HG03196 (cell line): ENCODE measurements around the gene ING5.
"Not testable (repeated sequence)": the region's sequence is repeated elsewhere in the genome, so short reads cannot be mapped to it uniquely, and the experiment has no call there.

Experiments used
- ATAC-seq: cut with Tn5 transposase; IDR thresholded peaks from one replicate; pipeline ENCODE4 v1.9.1; 2021; ENCODE audit not compliant: unreplicated experiment

ING5 gene

DNA sequence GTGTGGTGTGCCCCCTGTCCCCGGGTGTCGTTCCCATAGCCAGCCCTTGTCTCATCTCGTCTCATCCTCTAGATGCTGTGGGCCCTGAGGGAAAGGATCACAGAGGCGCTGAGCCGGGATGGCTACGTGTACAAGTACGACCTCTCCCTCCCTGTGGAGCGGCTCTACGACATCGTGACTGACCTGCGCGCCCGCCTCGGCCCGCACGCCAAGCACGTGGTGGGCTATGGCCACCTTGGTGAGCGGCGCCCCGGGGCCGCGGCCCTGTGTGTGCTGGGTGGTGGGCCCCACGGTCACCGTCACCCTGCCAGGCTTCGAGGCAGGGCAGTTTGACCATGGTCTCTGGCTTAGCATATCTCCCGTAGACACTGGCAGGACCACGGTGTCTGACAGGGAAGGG is 53.9 kb downstream of the ING5 start:
- ATAC-seq: no peak

DNA sequence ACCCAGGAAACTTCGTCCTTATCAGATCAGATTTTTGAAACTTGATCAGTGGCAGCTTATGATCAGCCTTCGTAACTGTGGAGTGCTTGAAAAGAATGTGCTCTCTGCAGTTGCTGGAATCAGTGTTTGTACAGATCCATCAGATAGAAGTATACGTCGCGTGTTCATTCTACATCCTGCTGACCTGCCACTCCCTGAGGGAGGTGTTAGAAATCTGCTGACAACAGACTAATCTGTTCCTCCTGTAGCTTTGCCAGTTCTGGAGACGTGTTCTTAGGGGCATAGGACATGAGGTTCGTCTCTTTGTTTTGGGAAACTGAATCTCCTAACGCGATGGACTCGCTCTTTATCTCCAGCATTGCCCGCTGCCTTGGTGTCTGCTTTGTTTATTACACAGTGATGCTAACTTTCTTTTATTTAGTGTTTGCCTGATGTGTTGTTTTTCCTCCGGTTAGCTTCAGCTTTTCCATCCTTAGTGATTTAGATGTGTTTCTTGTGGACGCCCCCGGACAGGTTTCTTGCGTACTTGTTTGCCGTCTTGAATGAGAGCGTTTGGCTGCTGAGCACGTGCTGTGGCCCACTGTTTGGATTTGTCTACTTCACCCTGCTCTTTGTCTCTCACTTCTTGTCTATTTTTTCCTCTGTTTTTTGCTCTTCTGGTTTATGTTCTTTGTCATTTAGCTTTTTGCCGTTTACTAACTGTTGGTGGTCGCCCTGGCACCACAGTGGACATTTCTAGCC is 57.4 kb downstream of the ING5 start:
- ATAC-seq: no peak

DNA sequence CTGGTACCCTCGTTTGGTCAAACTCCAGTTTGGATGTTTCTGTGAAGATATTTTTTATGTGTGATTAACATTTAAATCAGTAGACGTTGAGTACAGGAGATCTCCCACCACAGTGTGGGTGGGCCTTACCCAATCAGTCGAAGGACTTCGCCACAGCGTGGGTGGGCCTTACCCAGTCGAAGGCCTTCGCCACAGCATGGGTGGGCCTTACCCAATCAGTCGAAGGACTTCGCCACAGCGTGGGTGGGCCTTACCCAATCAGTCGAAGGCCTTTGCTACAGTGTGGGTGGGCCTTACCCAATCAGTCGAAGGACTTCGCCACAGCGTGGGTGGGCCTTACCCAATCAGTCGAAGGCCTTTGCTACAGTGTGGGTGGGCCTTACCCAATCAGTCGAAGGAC is 58.1 kb downstream of the ING5 start:
- ATAC-seq: not testable (repeated sequence)

DNA sequence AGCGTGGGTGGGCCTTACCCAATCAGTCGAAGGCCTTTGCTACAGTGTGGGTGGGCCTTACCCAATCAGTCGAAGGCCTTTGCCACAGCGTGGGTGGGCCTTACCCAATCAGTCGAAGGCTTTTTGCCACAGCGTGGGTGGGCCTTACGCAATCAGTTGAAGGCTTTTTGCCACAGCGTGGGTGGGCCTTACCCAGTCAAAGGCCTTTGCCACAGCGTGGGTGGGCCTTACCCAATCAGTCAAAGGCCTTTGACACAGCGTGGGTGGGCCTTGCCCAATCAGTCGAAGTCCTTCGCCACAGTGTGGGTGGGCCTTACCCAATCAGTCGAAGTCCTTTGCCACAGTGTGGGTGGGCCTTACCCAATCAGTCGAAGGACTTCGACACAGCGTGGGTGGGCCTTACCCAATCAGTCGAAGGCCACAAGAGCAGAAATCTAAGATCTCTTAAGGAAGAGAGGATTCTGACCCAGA is 58.5 kb downstream of the ING5 start:
- ATAC-seq: no peak

DNA sequence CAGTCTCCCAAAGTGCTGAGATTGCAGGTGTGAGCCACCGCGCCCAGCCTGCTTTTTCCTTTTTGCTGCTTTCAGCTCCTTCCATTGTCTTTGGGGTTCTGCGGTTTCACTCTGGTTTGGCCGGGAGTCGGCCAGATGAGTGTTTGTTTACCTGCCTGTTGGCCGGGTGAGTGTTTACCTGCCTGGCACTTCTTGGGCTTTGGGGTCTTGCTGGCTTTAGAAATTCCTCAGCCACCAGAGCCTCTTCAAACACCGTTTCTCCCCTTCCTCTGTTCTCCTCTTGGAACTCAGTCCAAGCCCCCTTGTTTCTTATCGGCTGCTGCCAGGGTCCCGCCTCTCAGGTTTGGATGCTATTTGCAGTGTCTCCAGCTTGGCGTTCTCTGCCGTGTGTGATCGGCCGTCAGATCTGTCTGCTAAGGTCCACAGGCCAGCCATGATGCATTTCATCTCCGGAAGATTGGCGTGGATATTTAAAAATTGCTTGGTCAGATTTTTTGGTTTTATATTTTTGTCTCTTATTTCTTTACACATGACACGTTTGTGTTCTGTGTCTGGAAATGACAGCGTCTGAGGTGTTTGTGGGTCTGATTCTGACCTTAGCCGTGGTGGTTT is 60.6 kb downstream of the ING5 start:
- no peak for ATAC-seq

DNA sequence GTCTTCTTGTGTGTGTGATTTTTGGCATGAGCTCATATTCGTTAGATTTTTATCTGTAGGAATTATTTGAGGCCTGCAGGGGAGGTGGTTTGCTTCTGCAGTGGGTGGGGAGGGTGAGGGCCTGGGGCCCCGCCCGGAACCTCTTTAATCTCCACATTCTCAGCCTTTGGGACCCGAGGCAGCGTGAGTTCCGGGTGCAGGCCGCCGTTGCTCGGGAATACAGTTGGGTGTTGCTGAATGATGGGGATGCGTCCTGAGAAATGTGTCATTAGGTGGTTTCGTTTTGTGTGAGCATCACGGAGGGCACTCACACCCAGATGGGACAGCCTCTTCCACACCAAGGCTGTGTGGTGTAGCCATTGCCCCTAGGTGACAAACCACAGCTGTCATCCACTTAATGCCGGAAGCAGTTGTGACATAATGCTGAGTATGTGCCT is 61.1 kb downstream of the ING5 start:
- no peak for ATAC-seq

DNA sequence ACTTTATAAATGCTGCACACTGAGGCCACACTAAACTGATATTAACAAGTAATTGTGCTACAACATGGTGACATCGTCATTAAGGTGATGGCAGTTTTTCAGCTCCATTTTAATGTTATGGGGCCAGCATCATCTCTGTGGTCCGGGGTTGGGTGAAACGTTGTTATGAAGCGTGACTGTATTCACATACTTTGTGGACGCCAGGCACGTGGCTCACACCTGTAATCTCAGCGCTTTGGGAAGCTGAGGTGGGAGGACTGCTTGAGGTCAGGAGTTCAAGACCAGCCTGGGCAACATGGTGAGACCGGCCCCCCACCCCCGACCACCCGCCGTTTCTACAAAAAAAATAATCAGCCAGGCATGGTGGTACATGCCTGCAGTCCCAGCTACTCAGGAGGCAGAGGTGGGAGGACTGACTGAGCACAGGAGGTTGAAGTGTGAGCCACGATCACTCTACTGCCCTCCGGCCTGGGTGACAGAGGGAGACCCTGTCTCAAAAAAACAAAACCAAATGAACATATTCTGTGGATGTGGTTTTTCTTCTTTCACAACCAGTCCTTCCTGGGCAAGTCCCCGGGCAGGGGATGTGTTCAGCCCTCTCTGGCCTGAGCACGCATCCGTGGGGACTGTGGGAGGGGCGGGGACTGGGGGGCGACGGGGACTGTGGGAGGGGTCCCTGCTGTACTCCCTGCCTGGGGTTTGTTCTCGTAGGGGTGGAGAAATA is 61.9 kb downstream of the ING5 start:
- no peak for ATAC-seq

DNA sequence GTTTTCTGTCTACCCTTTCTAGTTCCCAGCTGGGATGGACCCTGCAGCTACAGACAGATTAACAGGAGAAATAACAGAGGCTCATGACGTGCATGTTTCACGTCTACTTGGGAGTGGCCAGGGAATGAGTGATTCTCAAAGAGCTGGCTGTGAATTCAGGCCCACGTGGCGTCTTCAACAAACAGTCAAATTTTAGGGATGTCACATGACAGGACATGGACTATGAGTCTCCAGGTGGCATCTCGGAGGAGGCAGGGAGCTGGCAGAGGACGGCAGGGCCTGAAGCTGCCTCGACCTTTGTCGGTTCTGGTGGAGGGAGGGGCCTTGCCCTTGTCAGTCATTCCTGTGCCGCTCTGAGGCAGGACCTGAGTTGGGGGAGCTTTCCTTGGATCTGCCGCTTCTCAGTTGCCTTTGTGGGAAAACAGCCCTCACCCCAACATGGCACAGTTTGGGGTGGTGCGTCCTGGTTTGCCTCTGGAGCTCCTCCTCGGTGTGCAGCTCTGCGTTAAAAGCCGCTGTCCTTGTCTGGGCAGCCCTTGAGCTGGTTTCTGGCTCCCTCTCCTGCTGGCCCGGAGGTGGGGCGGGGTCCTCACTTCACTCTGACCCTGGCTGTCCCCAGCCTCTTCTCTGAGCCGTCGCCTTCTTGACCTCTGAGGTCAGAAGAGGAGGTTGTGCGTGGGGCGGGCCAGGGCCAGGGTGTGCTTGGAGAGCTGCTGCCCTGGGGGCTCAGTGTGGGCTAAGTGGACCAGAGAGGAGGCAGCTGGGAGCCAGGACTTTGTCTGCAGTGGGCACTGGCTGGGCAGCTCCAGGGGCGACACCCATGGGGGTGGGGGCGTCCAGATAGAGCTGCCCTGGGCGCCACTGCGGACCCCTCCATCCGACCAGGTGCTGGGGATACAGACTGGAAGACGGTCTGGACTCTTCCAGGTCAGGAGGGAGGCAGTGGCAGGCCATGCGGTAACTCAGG is 62.7 kb downstream of the ING5 start:
- no peak for ATAC-seq

DNA sequence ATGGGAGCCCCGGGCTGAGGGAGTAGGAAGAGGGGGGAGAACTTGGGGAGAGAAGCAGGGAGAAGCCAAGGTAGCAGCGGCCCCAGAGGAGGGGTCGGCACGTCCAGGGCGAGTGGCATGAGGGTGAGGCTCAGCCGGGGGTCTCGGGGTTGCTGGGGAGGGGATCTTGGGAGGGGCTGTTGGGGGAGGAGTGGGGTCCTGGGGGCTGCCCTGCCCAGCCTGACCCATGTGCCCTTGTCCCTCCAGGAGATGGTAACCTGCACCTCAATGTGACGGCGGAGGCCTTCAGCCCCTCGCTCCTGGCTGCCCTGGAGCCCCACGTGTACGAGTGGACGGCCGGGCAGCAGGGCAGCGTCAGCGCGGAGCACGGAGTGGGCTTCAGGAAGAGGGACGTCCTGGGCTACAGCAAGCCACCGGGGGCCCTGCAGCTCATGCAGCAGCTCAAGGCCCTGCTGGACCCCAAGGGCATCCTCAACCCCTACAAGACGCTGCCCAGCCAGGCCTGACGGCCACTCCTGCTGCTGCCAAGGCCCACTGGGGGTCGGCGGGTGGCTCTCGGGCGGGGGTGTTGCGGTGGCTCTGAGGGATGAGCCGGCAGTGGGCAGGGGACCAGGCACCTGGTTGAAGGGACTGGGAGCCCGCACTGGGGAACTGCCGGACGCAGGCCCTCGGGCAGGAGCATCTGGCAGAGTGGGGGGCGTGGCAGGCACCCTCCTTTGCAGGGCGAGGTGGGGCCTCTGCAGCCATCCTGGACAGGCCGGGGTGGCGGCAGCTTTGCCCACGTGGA is 65.8 kb downstream of the ING5 start:
- ATAC-seq: no peak

DNA sequence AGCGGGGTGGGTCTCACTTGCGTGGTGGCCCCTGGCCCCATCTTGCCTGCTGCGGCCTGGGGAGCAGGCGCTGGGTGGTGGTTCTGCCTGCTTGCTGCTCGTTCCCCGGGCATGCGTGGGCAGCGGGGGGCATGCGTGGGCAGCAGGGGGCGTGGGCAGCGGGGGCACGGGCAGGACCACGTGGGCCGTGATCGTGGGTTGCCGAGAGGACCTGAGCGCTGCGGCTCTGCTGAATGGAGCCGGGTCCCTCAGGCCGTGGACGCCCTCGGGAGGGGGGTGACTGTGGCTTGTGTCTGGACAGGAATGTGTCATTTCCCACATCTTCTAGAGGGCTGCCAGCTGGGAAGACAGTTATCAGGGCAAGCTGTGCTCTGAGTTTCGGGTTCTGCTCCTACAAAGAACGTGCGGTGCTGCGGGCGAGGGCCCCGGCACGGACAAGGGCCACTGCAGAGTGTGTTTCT is 66.4 kb downstream of the ING5 start:
- no peak for ATAC-seq

DNA sequence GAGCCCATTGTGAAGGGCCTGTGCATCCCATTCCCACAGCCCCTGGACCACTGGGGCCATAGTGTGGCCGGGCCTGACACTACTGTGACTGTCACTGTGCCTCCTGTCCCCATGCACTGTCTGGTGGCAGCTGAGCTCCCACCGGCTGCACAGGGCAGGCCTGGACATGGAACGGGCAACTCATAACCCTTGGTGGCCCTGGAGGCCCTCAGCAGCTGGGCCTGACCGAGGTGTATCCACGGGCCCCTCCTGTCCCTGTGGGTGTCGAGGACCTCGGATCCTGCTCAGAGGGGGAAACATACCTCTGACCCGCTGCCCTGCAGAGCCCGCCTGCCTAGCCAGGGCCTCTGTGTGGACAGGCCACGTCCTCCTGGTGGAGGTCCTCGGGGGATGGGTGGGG is 67.0 kb downstream of the ING5 start:
- ATAC-seq: no peak

DNA sequence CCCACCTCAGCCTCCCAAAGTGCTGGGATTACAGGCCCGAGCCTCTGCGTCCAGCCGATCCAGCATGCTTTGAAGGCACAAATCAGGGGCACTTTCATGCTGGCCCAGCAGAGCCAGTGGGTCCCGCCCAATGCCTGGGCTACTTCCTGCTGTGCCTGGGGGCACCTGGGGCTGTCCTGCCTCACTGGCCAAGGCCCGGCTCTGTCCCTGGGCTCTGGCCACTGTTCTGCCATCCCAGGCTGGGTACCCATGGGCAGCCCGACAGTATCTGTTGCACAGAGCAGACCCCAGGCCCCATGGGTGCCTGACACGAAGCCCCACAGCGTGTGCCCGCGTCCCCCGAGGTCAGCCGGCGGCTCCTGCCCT is 68.0 kb downstream of the ING5 start:
- no peak for ATAC-seq

DNA sequence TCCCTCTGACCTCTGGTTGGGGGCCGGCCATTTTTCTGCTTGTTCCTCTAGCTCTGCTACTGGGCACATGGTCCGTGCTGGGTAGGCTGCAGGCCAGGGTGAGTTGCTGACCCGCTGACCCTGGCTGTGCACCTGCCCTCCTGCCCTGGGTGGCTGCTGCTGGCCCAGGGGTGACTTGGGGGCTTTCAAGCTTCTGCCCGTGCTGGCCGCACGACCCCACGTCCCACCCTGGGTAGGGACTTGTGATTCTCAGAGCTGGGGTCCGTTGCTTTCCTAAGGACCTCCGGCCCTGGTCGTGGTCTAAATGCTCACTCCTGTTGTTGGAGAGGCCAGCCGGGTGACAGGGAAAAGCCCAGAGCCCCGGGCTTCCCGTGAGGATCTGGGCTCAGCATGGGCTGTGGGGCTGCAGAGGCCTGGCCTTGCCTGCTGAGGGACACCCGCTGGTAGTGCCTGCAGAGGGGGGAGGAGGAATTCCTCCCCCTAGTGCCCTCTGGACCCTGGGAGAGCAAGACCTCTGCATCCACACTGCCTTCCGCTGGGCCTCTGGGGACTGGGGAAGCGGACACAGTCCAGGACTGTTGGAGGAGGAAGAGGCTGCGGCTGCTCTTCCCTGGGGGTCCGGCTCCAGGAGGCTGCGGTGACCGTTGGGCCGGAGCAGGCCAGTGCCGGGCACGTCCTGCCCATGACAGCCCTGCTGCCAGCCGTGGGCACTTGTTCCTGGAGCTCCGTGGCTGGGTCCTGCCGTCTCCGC is 68.5 kb downstream of the ING5 start:
- ATAC-seq: no peak

DNA sequence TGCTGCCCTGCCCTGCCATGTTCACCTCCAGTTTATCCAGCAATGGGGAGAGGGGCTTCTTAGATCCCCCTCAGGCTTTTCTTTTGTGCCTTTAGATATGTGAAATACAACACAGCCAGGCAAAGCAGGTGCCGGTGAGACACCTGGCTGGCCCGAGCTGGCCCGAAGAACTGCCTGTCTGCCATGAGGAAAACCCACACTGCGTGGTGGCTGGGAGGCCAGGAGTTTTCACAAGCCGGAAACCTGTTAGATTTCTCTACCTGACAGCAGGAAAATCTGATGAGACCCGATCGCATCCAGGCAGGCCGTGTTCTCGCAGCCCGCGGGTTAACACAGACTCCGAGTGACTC is 69.1 kb downstream of the ING5 start:
- ATAC-seq: no peak

DNA sequence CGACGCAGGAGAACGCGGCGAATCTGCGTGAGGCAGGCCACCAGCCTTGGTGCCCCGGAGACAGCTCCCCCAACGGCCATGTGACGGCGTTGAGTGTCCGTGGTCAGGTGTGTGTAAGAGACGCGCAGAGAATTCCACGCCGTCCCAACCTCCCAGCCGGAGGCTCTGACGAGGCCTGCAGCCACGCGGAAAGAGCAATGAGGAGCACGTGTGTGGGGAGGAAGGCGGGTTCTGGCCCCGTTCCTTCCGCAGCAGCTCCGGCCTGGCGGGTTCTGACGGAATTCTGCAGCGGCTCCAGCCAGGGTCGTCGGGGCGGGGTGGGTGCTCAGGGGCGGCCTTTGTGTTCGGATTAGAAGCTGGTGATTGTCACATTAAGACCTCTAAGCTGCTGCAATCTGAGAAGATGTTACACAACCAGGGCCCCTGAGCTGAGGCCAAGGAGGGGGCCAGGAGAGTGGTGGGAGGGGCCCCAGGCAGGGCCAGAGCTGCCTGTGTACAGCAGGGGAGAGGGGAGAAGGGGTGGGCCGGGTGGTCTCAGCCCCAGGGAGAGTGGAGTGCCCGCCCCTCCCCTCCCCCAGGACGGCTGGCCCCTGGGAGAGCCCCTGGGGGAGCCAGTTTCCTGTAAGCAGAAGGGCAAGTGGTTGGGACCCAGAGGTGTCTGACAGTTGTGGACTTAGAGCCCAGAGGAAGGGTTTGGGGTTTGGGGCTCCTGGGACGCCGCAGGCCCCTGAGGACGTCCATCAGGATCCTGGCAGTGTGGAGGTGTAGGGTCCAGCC is 69.6 kb downstream of the ING5 start:
- no peak for ATAC-seq

DNA sequence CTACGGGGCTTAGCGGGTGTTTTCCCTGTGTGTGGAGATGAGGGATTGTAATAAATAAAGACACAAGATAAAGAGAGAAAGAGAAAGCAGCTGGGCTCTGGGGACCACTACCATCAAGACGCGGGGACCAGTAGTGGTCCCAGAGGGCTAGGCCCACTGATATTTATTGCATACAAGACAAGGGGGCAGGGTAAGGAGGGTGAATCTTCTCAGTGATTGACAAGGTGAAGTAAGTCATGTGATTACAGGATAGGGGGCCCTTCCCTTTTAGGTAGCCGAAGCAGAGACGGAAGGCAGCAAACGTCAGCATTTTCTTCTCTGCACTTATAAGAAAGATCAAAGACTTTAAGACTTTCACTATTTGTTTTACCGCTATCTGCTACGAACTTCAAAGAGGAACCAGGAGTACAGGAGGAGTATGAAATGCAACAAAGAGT is 70.2 kb downstream of the ING5 start:
- no peak for ATAC-seq

DNA sequence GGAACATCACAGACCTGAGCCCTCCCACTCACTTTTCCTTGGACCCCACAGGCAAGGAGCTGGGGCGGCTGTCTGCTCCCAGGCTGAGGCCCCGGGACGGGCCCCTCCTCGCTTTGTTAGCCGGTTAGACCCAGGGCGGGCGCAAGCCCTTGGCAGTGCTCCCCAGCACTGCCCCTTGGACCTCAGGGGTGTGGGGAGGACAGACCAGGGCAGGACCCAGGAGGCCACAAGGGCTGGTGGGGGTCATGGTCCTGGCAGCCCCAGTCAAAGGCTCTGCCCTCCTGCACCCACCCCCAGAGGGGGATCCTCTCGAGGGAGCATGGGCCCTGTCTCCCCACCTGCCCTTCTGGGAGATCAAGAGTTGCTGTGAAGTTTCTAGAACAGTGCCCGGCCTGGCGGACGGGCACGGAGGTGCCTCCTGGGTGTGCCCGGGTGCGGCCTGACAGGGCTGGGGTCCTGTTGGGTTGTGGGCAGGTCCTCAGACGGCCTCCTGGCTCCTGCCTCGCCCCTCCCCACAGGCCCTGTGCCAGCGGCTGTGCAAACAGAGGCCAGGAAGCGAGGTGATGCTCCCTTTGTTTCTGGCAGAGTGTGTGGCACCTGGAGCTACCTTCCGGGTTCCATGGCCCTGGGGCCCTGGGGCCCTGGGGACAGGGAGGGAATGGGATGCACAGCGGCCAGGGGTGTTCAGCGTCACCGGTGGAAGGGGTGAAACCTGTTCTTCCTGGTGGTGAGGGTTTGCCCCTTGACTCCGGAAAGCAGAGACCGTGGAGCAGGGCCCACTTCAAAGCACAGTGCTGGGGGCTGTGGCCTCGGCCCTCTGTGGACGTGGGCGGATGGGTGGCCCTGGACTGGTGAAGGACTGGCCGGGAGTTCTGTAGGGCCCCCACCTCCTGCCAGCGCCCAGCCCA is 71.9 kb downstream of the ING5 start:
- ATAC-seq: no peak
